Measurements from ENCODE around the gene TIMP3.

TIMP3 gene

DNA sequence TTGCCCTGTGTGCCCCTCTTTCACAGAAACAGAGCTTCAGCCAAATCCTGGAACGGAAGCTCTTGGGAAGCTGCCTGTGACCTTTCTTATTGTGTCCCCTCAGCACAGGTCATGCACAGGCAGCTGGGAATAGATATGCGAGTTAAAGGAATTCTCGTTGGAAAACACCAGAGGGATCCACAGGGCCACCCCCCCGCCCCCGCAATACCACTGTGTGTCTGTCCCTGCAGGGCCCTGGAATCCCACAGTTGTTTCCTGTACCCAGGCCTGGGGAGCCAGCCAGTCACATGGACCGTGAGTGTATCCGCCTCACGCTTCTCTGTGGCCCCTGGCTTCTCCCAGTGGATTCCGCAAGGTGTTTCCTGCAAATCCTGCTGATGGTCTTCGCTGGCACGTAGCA, 29.0 kb downstream of the TIMP3 start:
- Histone ChIP-seq H3K27me3 (ENCODE audit: insufficient read depth, low read length, poor library complexity, severe bottlenecking) (no peaks in the 10 kb centered on the region), H3F3A (ENCODE audit: low read depth) (no peaks in the 10 kb centered on the region), H3K9me3 (ENCODE audit: insufficient read depth, low read depth, low read length) (no peaks in the 10 kb centered on the region), H3K36me3 (ENCODE audit: insufficient read depth, low read length) (no peaks in the 10 kb centered on the region), H3K4me2 (ENCODE audit: low read depth, low read length, poor library complexity, severe bottlenecking) (no peak overlapping the region), H4K20me1 (ENCODE audit: insufficient read depth, low read length, poor library complexity, severe bottlenecking) (no peaks in the 10 kb centered on the region), H3K9ac (ENCODE audit: low read depth, low read length, poor library complexity, severe bottlenecking) (no peak overlapping the region), H3K79me2 (ENCODE audit: insufficient read depth, low read length) (no peaks in the 10 kb centered on the region), H2AFZ (ENCODE audit: low read length) (no peak overlapping the region), H3K4me1 (ENCODE audit: insufficient read depth, low read length, poor library complexity, severe bottlenecking) (no peaks in the 10 kb centered on the region), H3K9me2 (replicated peaks; ENCODE audit: low read depth, low read length) (no peaks in the 10 kb centered on the region), H3K4me3 (ENCODE audit: low read length, poor library complexity, severe bottlenecking) (no peak overlapping the region)
- no peak for TF ChIP-seq EZH2phosphoT487 (IDR thresholded peaks at IDR 0.05; ENCODE audit: borderline replicate concordance)
- TF ChIP-seq, protein P1, sequence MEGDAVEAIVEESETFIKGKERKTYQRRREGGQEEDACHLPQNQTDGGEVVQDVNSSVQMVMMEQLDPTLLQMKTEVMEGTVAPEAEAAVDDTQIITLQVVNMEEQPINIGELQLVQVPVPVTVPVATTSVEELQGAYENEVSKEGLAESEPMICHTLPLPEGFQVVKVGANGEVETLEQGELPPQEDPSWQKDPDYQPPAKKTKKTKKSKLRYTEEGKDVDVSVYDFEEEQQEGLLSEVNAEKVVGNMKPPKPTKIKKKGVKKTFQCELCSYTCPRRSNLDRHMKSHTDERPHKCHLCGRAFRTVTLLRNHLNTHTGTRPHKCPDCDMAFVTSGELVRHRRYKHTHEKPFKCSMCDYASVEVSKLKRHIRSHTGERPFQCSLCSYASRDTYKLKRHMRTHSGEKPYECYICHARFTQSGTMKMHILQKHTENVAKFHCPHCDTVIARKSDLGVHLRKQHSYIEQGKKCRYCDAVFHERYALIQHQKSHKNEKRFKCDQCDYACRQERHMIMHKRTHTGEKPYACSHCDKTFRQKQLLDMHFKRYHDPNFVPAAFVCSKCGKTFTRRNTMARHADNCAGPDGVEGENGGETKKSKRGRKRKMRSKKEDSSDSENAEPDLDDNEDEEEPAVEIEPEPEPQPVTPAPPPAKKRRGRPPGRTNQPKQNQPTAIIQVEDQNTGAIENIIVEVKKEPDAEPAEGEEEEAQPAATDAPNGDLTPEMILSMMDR (conservative IDR thresholded peaks at IDR 0.05; ENCODE audit: low read length) = no peak

DNA sequence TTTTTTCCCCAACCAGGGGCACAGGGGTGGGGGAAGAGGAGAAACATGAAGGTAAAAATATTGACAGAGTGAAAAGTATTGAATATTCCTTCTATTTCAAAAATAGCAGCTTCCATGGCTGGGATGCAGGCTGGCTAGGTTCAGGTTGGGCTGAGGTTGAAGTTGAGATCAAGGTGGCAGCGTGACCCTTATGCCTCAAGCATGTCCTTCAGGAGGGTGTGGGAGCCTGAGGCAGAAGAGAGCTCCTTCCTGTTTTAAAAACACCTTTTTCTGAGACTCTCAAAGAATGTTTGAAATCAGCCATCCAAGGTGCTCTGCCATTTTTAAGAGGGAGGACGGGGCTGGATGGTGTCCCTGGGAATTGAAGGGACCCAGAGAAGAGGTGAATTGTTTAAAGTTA, 29.5 kb downstream of the TIMP3 start:
- Histone ChIP-seq H3K36me3 (ENCODE audit: insufficient read depth, low read length) (no peaks in the 10 kb centered on the region), H3F3A (ENCODE audit: low read depth) (no peaks in the 10 kb centered on the region), H3K9me2 (replicated peaks; ENCODE audit: low read depth, low read length) (no peaks in the 10 kb centered on the region), H2AFZ (ENCODE audit: low read length) (no peak overlapping the region), H3K79me2 (ENCODE audit: insufficient read depth, low read length) (no peaks in the 10 kb centered on the region), H3K4me1 (ENCODE audit: insufficient read depth, low read length, poor library complexity, severe bottlenecking) (no peaks in the 10 kb centered on the region), H3K27me3 (ENCODE audit: insufficient read depth, low read length, poor library complexity, severe bottlenecking) (no peaks in the 10 kb centered on the region), H3K9me3 (ENCODE audit: insufficient read depth, low read depth, low read length) (no peaks in the 10 kb centered on the region), H3K4me2 (ENCODE audit: low read depth, low read length, poor library complexity, severe bottlenecking) (no peak overlapping the region), H3K4me3 (ENCODE audit: low read length, poor library complexity, severe bottlenecking) (no peak overlapping the region), H3K9ac (ENCODE audit: low read depth, low read length, poor library complexity, severe bottlenecking) (no peak overlapping the region), H4K20me1 (ENCODE audit: insufficient read depth, low read length, poor library complexity, severe bottlenecking) (no peaks in the 10 kb centered on the region)
- TF ChIP-seq, protein P1 (conservative IDR thresholded peaks at IDR 0.05; ENCODE audit: low read length) = no peak
- TF ChIP-seq EZH2phosphoT487 (IDR thresholded peaks at IDR 0.05; ENCODE audit: borderline replicate concordance) = no peak

DNA sequence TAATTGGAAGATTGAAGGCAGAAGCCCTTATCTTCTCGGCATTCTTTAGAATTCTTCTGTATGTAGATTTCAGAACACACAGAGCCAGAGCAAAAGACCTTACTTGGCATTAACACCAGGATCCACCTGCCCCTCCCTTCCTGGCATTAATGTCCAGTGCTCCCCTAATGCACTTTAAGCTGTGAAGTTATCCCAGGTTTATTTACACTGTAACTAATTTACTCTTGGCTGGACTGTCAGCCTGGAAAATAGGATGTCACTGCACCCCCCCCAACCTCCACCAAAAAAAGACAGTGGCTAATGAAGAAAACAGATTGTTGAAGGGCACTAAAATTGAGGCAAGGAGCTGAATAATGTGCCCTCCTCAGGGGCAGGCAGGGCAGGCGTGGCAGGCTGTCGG, 30.1 kb downstream of the TIMP3 start:
- no peaks in the 10 kb centered on the region for H3K9me2 ChIP-seq (replicated peaks; ENCODE audit: low read depth, low read length)
- H3K4me3 ChIP-seq (ENCODE audit: low read length, poor library complexity, severe bottlenecking) = no peak overlapping the region
- H3K36me3 ChIP-seq (ENCODE audit: insufficient read depth, low read length) = no peaks in the 10 kb centered on the region
- no peaks in the 10 kb centered on the region for H4K20me1 ChIP-seq (ENCODE audit: insufficient read depth, low read length, poor library complexity, severe bottlenecking)
- TF ChIP-seq, protein P1 (conservative IDR thresholded peaks at IDR 0.05; ENCODE audit: low read length) = no peak
- TF ChIP-seq EZH2phosphoT487 (IDR thresholded peaks at IDR 0.05; ENCODE audit: borderline replicate concordance) = no peak
- no peak overlapping the region for H2AFZ ChIP-seq (ENCODE audit: low read length)
- H3K27me3 ChIP-seq (ENCODE audit: insufficient read depth, low read length, poor library complexity, severe bottlenecking) = no peaks in the 10 kb centered on the region
- H3K9ac ChIP-seq (ENCODE audit: low read depth, low read length, poor library complexity, severe bottlenecking) = no peak overlapping the region
- H3F3A ChIP-seq (ENCODE audit: low read depth) = no peaks in the 10 kb centered on the region
- H3K9me3 ChIP-seq (ENCODE audit: insufficient read depth, low read depth, low read length) = no peaks in the 10 kb centered on the region
- no peak overlapping the region for H3K4me2 ChIP-seq (ENCODE audit: low read depth, low read length, poor library complexity, severe bottlenecking)
- H3K79me2 ChIP-seq (ENCODE audit: insufficient read depth, low read length) = no peaks in the 10 kb centered on the region
- no peaks in the 10 kb centered on the region for H3K4me1 ChIP-seq (ENCODE audit: insufficient read depth, low read length, poor library complexity, severe bottlenecking)
